Activated CD4-positive, alpha-beta T cell treated with anti-CD3 and anti-CD28 coated beads for 4 hours (primary cell): ENCODE data around the gene ARFIP2.
A peak's percentile ranks its signal among the peaks of the same experiment; 100 is the strongest.

Source experiments
- DNase-seq, 2 donors: peaks; one replicate each; pipeline ENCODE4 v3.0.0-alpha.2; 2020

ARFIP2 gene

GRCh38 chr11:6438979-6439571, 42.1 kb downstream of the ARFIP2 start:
- peak; percentile 22 to 44 for DNase-seq

- no peak for DNase-seq
Observed at GRCh38 chr11:6437993-6438392, 43.1 kb downstream of the ARFIP2 start.

GRCh38 chr11:6437423-6437822, 43.7 kb downstream of the ARFIP2 start:
- DNase-seq: no peak

GRCh38 chr11:6433998-6434660, 47.0 kb downstream of the ARFIP2 start:
- no peak for DNase-seq

- no peak for DNase-seq
Observed at GRCh38 chr11:6431861-6432260, 49.3 kb downstream of the ARFIP2 start.

GRCh38 chr11:6427516-6427915, 53.6 kb downstream of the ARFIP2 start:
- DNase-seq: no peak
